ENCODE measurements around the gene KIF21A.

Gene KIF21A

DNA sequence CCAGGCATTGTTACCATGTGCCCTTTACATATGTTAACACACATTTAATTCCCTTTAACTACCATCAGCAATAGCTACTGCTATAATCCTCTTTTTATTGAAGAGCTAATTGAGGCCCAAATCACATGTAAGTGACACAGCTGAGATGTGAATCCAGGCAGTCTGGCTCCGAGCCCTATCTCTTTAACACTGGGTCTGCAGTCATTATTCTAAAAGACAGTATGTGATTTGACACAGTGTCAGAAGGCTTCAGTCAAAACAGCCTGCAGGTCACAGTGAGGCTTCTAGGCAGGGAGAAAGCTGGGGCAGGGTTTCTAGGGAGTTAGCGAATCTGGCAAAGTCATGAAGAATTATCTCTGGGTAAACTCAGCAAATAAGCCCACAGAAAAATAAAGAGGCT is 148.2 kb downstream of the KIF21A start:
- Histone ChIP-seq H3K4me2 (ENCODE audit: low read length) (no peak overlapping the region), H3K4me1 (ENCODE audit: low read length) (no peaks in the 10 kb centered on the region), H3K27me3 (ENCODE audit: low read depth, low read length) (no peaks in the 10 kb centered on the region), H3K36me3 (replicated peaks; ENCODE audit: low read depth, low read length) (no peaks in the 10 kb centered on the region), H3K27ac (ENCODE audit: low read length) (no peak overlapping the region), H3K79me2 (ENCODE audit: low read length) (no peaks in the 10 kb centered on the region), H3K9ac (ENCODE audit: low read length) (no peak overlapping the region), H3K4me3 (ENCODE audit: low read length) (no peak overlapping the region), H4K20me1 (ENCODE audit: insufficient read depth, low read length) (no peaks in the 10 kb centered on the region), H3K9me3 (ENCODE audit: insufficient read depth, low read length) (no peaks in the 10 kb centered on the region), H2AFZ (ENCODE audit: low read depth, low read length) (no peak overlapping the region)
- TF ChIP-seq, protein P1, sequence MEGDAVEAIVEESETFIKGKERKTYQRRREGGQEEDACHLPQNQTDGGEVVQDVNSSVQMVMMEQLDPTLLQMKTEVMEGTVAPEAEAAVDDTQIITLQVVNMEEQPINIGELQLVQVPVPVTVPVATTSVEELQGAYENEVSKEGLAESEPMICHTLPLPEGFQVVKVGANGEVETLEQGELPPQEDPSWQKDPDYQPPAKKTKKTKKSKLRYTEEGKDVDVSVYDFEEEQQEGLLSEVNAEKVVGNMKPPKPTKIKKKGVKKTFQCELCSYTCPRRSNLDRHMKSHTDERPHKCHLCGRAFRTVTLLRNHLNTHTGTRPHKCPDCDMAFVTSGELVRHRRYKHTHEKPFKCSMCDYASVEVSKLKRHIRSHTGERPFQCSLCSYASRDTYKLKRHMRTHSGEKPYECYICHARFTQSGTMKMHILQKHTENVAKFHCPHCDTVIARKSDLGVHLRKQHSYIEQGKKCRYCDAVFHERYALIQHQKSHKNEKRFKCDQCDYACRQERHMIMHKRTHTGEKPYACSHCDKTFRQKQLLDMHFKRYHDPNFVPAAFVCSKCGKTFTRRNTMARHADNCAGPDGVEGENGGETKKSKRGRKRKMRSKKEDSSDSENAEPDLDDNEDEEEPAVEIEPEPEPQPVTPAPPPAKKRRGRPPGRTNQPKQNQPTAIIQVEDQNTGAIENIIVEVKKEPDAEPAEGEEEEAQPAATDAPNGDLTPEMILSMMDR (IDR thresholded peaks at IDR 0.05; ENCODE audit: low read depth, low read length): no peak
- TF ChIP-seq EZH2phosphoT487 (IDR thresholded peaks at IDR 0.05; ENCODE audit: low read depth): no peak

DNA sequence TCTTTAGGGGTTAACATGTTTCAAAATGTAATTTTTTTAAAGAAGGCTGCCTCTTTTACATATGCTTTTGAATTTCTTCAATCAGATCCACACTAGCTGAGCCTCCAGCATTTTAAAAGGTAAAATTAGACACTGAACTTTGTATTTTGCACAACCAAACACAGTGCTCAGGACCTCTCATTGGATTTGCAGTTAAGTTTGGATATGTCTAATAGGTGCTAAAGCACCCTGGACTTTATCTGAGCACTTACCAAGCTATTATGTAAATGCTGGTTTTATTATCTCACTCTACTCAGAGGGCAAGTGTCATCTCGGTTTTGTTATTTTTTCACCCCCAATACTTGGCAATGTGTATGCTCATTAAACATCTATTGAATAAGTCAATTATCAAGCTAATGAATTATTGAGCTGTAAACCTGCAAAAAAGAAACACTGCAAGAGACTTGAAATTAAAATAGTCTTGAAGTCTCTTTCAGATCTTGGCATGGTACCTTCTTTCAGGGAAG is 150.7 kb downstream of the KIF21A start:
- no peaks in the 10 kb centered on the region for H3K27me3 ChIP-seq (ENCODE audit: low read depth, low read length)
- no peak overlapping the region for H3K4me2 ChIP-seq (ENCODE audit: low read length)
- no peak overlapping the region for H3K4me3 ChIP-seq (ENCODE audit: low read length)
- H3K9me3 ChIP-seq (ENCODE audit: insufficient read depth, low read length): no peaks in the 10 kb centered on the region
- H3K4me1 ChIP-seq (ENCODE audit: low read length): no peaks in the 10 kb centered on the region
- no peaks in the 10 kb centered on the region for H3K36me3 ChIP-seq (replicated peaks; ENCODE audit: low read depth, low read length)
- no peaks in the 10 kb centered on the region for H3K79me2 ChIP-seq (ENCODE audit: low read length)
- H2AFZ ChIP-seq (ENCODE audit: low read depth, low read length): no peak overlapping the region
- no peak overlapping the region for H3K27ac ChIP-seq (ENCODE audit: low read length)
- no peak for TF ChIP-seq EZH2phosphoT487 (IDR thresholded peaks at IDR 0.05; ENCODE audit: low read depth)
- TF ChIP-seq, protein P1 (IDR thresholded peaks at IDR 0.05; ENCODE audit: low read depth, low read length): no peak
- H4K20me1 ChIP-seq (ENCODE audit: insufficient read depth, low read length): no peaks in the 10 kb centered on the region
- H3K9ac ChIP-seq (ENCODE audit: low read length): no peak overlapping the region

DNA sequence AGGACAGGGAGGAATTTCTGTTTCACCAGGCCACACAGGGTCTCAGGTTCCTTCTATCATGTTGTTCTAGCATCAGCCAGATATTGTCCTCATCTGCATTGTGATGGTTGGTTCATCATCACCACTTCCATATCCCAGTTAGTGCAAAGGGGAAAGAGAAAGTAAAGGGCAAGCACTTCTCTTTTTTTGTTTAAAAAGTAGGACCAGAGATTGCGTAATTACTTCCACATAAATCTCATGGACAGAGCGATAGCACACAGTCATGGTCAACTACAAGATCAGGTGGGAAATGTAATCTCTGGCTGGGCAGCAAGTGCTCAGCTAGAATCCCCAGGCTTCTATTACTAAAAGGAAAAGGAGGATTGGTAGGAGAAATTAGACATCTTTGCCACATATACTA is 155.1 kb downstream of the KIF21A start:
- TF ChIP-seq, protein P1 (IDR thresholded peaks at IDR 0.05; ENCODE audit: low read depth, low read length): no peak
- TF ChIP-seq EZH2phosphoT487 (IDR thresholded peaks at IDR 0.05; ENCODE audit: low read depth): no peak
- no peaks in the 10 kb centered on the region for H3K9me3 ChIP-seq (ENCODE audit: insufficient read depth, low read length)
- no peaks in the 10 kb centered on the region for H3K36me3 ChIP-seq (replicated peaks; ENCODE audit: low read depth, low read length)
- H2AFZ ChIP-seq (ENCODE audit: low read depth, low read length): no peak overlapping the region
- H3K4me2 ChIP-seq (ENCODE audit: low read length): no peak overlapping the region
- no peak overlapping the region for H3K27ac ChIP-seq (ENCODE audit: low read length)
- H3K27me3 ChIP-seq (ENCODE audit: low read depth, low read length): no peaks in the 10 kb centered on the region
- H3K4me3 ChIP-seq (ENCODE audit: low read length): no peak overlapping the region
- H3K9ac ChIP-seq (ENCODE audit: low read length): no peak overlapping the region
- H3K4me1 ChIP-seq (ENCODE audit: low read length): no peaks in the 10 kb centered on the region
- H3K79me2 ChIP-seq (ENCODE audit: low read length): no peaks in the 10 kb centered on the region
- H4K20me1 ChIP-seq (ENCODE audit: insufficient read depth, low read length): no peaks in the 10 kb centered on the region

DNA sequence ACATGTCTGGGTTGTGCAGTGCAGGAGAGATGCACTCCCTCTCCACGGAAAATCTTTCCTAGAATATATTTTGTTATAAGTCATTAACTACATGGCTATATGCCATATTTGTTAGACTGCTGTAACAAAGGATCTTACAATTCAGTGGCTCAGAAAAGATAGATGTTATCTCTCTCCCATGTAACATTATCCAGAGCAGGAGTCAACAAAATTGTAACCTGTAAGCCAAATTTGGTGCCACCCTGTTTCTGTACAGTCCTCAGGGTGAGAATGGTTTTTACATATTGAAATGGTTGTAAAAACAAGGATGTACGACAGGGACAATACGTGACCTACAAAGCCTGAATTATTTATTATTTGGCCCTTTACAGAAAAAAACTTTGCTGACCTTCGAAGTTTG is 155.5 kb downstream of the KIF21A start:
- H3K36me3 ChIP-seq (replicated peaks; ENCODE audit: low read depth, low read length): no peaks in the 10 kb centered on the region
- TF ChIP-seq, protein P1 (IDR thresholded peaks at IDR 0.05; ENCODE audit: low read depth, low read length): no peak
- H2AFZ ChIP-seq (ENCODE audit: low read depth, low read length): no peak overlapping the region
- no peak overlapping the region for H3K27ac ChIP-seq (ENCODE audit: low read length)
- no peaks in the 10 kb centered on the region for H3K27me3 ChIP-seq (ENCODE audit: low read depth, low read length)
- H3K9me3 ChIP-seq (ENCODE audit: insufficient read depth, low read length): no peaks in the 10 kb centered on the region
- no peak overlapping the region for H3K4me2 ChIP-seq (ENCODE audit: low read length)
- no peaks in the 10 kb centered on the region for H3K4me1 ChIP-seq (ENCODE audit: low read length)
- H4K20me1 ChIP-seq (ENCODE audit: insufficient read depth, low read length): no peaks in the 10 kb centered on the region
- H3K79me2 ChIP-seq (ENCODE audit: low read length): no peaks in the 10 kb centered on the region
- no peak overlapping the region for H3K9ac ChIP-seq (ENCODE audit: low read length)
- no peak overlapping the region for H3K4me3 ChIP-seq (ENCODE audit: low read length)
